Activated T-cell treated with anti-CD3 and anti-CD28 coated beads, Interleukin-2, amount 50 U/mL, for 1 hour (primary cell): ENCODE results near the gene TAS2R9.
"Not testable (repeated sequence)": the region's sequence is repeated elsewhere in the genome, so short reads cannot be mapped to it uniquely, and the experiment has no call there.

Experiments
- DNase-seq: peaks from one replicate; pipeline ENCODE4 v3.0.0-alpha.2; 2020

Gene TAS2R9, protein sequence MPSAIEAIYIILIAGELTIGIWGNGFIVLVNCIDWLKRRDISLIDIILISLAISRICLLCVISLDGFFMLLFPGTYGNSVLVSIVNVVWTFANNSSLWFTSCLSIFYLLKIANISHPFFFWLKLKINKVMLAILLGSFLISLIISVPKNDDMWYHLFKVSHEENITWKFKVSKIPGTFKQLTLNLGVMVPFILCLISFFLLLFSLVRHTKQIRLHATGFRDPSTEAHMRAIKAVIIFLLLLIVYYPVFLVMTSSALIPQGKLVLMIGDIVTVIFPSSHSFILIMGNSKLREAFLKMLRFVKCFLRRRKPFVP

GRCh38 chr12:10810068-10810467 is at the start of gene TAS2R9:
Gene TAS2R9 (minus strand): TSS chr12:10810168. CDS start chr12:10810075, 93 bp downstream.
- no peak for DNase-seq

- DNase-seq: no peak
Observed at GRCh38 chr12:10855807-10856206, 45.8 kb upstream of the TAS2R9 start.

GRCh38 chr12:10853776-10854175 is 43.8 kb upstream of the TAS2R9 start:
- no peak for DNase-seq

DNA sequence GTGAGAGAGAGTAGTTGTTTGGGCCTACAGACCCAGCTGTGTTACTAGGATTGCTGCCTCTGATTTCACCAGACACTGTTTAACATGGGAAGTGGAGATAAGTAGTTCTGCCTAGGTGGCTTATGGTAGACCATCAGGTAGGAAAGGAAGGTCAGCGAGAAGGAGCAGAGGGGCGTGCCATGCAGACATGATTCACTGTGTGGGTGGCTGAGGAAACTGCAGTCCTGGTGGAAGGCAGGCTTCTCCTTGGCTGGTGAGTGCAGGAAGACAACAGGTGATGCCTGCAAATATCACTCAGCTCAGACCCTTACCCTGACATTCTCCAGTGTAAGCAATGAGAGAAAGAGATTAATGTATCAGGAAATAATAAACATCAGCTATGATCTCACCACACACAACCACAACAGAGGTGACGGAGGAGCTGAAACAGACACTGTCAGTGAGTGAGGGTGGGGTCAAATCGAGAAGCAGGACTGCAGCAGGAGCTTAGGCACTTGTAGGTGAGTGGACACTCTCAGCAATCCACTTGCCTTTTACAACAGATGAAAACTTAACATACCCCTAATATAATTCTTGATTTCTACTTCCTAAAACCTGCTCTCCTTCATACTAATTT is 41.4 kb upstream of the TAS2R9 start:
- no peak for DNase-seq

DNA sequence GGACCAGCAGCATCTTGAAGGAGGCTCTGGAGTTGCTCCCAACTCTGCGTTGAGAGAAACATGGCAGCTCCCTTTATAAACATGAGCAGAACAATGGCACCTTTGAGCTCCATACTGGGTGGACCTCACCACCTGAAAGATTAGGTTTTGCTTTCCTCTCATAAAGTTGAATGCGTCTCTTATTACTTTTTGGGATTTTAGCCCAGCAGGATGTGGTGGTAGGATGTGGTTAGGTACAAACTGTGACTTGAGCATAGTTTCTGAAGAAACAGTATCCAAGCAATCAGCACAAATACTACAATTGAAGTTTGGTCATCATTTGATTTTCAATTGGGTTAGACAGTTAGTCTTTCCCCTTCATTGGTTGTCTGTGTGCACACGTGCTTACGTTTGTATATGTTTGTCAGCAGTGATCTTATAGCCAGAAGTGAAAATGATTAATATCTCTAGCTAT is 39.5 kb upstream of the TAS2R9 start, which contains the start of gene PRR4:
Gene PRR4, minus strand, starts transcription at position 51 of the 454 bp plus-strand sequence. Its CDS starts 38 bp downstream, at position 13.
- DNase-seq: no peak

- DNase-seq: no peak
Observed at GRCh38 chr12:10847744-10848143, 37.8 kb upstream of the TAS2R9 start.

DNA sequence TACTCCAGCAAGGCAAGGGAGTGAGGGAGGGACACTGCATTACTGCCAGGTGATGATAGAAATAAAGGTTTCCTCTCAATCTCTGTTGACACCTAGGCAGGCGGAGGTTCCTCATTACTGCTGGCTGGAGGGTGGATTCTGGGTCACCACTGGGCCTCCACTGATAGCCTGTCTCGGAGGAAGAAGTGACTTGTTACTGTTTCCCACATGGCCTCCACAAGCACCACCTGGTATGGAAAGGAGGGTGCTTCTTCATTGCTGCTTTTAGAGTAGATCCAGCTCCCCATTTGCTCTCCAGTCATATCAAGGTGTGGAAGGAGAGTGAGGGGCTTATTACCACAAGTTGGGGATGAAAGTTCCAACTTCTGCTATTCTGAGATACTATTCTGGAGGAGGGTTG is 32.9 kb upstream of the TAS2R9 start:
- DNase-seq: no peak

GRCh38 chr12:10838461-10838860 is 28.5 kb upstream of the TAS2R9 start:
- DNase-seq: no peak

DNA sequence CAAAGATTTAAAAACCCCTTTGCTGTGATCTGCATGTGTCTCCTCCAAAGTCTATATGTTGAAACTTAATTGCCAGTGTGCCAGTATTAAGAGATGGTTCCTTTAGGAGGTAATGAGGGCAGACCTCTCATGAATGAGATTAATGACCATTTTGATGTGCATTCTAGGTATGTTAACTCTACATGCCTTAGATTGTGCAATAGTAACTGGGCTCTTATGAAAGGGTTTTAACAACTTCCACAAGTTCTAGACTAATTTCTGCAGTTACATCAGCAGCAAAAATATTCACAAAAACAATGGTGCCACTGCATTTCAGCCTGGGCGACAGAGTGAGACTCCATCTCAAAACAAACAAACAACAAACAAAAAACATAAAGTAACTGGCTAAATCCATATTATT is 20.0 kb upstream of the TAS2R9 start:
- DNase-seq: no peak

DNA sequence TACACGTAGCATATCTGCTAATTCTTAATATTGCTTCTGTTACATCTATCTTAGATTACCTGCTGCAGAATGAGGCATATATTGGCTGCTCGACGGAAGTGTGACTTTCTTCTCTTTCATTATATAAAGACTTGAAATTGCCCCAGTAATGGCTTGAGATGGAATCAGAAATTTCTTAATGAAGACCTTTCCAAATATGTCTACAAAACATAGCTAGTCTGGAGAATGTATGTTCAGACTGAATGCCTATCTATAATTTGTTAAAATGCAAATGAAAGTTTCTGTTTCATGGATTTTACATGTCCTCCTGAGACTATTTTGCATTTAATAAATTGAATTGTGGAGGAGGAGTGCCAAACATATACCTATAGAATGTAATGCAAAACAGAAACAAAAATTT is 16.3 kb upstream of the TAS2R9 start, which contains the start of gene TAS2R10:
Gene TAS2R10, minus strand, starts transcription at position 101 of the 400 bp plus-strand sequence. Its CDS starts 89 bp downstream, at position 12.
- DNase-seq: no peak

- no peak for DNase-seq
Observed at GRCh38 chr12:10824957-10825356, 15.0 kb upstream of the TAS2R9 start.

GRCh38 chr12:10811883-10812536 is 2.0 kb upstream of the TAS2R9 start:
- DNase-seq: no peak

DNA sequence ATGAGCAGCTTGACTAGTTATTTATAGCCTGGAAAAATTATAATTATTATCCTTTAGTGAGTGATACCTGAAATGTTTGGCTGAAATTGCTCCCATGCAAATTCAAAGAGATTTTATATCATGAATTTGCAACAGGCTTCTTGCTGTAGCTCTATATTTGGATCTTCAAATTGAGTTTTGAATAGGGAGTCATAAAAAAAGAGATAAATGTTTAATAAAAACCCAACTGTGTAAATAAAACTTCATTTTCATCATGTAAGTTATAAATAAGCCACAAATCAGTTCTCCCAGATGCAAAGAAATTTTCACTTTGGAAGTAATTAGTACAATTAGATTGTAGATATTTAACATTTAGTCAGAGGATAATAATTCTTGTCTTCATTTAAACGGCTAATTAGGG is 2.8 kb downstream of the TAS2R9 start, which contains the start of gene TAS2R8:
Gene TAS2R8, minus strand, starts transcription at position 101 of the 400 bp plus-strand sequence. CDS start 306 bp downstream, outside the sequence.
- DNase-seq: no peak

- DNase-seq: no peak
Observed at GRCh38 chr12:10802587-10802986, 7.4 kb downstream of the TAS2R9 start, which contains the start of gene TAS2R7. Gene TAS2R7 (minus strand): TSS chr12:10802627. CDS start chr12:10802570, 57 bp downstream.

- no peak for DNase-seq
Observed at GRCh38 chr12:10801741-10802140, 8.2 kb downstream of the TAS2R9 start.

DNA sequence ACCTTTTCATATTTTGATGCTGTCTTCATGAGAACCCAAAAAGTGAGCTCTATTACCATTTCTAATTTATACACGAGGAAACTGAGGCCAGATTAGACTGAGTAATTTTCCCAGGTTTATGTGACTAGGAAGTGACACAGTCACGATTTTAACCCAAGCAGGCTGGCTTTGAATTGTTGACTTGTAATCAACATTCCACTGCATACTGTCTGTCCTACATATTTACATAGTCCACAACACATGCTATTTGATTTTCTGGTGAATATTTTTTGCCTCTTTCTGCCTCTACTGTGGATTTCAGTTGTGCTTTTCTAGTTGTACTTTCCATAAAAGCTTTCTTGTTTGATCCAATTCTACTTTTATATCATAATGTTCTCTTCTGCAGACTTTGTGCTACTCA is 15.7 kb downstream of the TAS2R9 start:
- no peak for DNase-seq

GRCh38 chr12:10791769-10792168 is 18.2 kb downstream of the TAS2R9 start:
- DNase-seq: not testable (repeated sequence)

DNA sequence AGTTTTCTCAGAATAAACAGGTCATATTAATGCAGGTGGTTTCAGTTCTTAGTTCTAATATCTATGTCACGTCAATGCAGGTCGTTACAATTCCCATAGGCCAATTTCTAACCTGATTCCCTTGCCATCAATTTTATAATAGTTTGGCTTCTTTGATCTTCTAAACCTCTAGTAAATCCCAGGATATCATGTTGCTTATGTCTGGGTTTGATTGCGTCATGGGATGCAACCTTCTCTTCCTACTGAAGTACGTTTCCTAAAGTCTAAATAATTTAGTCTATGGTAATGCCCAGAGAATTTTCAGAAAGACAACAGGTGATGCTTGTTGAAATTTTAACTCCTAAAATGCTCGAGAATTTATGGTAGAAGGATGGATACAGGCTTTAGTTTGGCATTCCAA is 26.7 kb downstream of the TAS2R9 start:
- DNase-seq: no peak

- no peak for DNase-seq
Observed at GRCh38 chr12:10779103-10779502, 30.9 kb downstream of the TAS2R9 start.

DNA sequence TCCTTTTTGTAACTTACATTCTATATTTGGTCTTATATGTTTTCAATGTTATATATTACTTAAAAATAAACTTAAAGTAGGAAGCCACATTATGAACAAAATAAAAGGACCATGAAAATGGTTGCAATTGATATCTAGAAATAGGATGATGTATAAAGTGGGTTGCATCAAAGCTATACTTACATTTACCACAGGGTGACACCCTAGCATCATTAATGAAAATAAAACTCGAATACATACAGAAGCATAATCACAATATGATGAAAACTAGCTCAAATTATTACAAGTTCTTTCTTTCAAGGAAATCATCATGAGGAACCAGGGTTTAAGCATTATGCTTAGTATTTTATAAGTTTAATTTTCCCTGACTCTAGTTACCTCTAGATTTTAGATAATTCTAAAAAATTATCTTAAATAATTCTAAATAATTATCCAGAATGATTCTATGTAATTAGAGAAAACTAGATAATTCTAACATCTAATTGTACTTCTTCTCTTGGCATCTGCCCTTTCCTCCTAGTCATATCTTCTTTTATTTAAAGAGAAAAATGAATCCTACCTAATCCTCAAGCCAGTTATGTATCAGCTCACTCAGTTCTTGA is 38.7 kb downstream of the TAS2R9 start:
- DNase-seq: no peak

GRCh38 chr12:10759657-10760056 is 50.3 kb downstream of the TAS2R9 start:
- DNase-seq: no peak
